GM23248 (cell line): ENCODE data around the gene GPR39. TPM values are rescaled to one million over a fixed set of nuclear protein-coding genes. Genes with fewer than 3 reads are reported as not detected.
A peak's percentile ranks its signal among the peaks of the same experiment; 100 is the strongest.
"Not testable (repeated sequence)": the region's sequence is repeated elsewhere in the genome, so short reads cannot be mapped to it uniquely, and the experiment has no call there.

Experiments used
- DNase-seq: peaks from one replicate; pipeline ENCODE4 v3.0.0-alpha.2; 2015
- H2AFZ ChIP-seq: fragments of 200-600 bp; sonication (generic); 2 replicates; pipeline ENCODE4 v1.6.1; 2016; ENCODE audit warnings: antibody characterized with exemption
- H3F3A ChIP-seq: fragments of 200-600 bp; sonication (generic); 2 replicates; pipeline ENCODE4 v1.6.1; 2016; ENCODE audit warnings: mild to moderate bottlenecking, antibody characterized with exemption, mixed run types; ENCODE audit not compliant: insufficient read depth
- H3K27ac ChIP-seq: fragments of 200-600 bp; sonication (generic); 2 replicates; pipeline ENCODE4 v1.5.1; 2016; ENCODE audit warnings: mild to moderate bottlenecking
- H3K27me3 ChIP-seq: fragments of 200-600 bp; sonication (generic); replicated peaks from 2 replicates; pipeline ENCODE4 v1.6.1; 2016; ENCODE audit warnings: mild to moderate bottlenecking; ENCODE audit not compliant: insufficient read depth
- H3K36me3 ChIP-seq: fragments of 200-600 bp; sonication (generic); 2 replicates; pipeline ENCODE4 v1.6.1; 2016; ENCODE audit warnings: low read depth, mild to moderate bottlenecking
- H3K4me1 ChIP-seq: fragments of 200-600 bp; sonication (generic); 2 replicates; pipeline ENCODE4 v1.6.1; 2016; ENCODE audit warnings: mild to moderate bottlenecking; ENCODE audit not compliant: insufficient read depth
- H3K4me2 ChIP-seq: fragments of 200-600 bp; sonication (generic); one replicate; pipeline ENCODE4 v1.6.1; 2016; ENCODE audit warnings: mild to moderate bottlenecking; ENCODE audit not compliant: unreplicated experiment
- H3K4me3 ChIP-seq: fragments of 200-600 bp; sonication (generic); 2 replicates; pipeline ENCODE4 v1.5.1; 2016; ENCODE audit warnings: mild to moderate bottlenecking
- H3K79me2 ChIP-seq: fragments of 200-600 bp; sonication (generic); 2 replicates; pipeline ENCODE4 v1.6.1; 2016; ENCODE audit warnings: mild to moderate bottlenecking; ENCODE audit not compliant: insufficient read depth
- H3K9ac ChIP-seq: fragments of 200-600 bp; sonication (generic); 2 replicates; pipeline ENCODE4 v1.6.1; 2016; ENCODE audit warnings: mild to moderate bottlenecking
- H3K9me2 ChIP-seq: fragments of 200-600 bp; sonication (generic); 2 replicates; pipeline ENCODE4 v1.6.1; 2016; ENCODE audit warnings: mixed run types, mild to moderate bottlenecking, moderate library complexity; ENCODE audit not compliant: insufficient read depth
- H3K9me3 ChIP-seq: fragments of 200-600 bp; sonication (generic); one replicate; pipeline ENCODE4 v1.6.1; 2017; ENCODE audit warnings: low read depth
- H4K20me1 ChIP-seq: fragments of 200-600 bp; sonication (generic); 2 replicates; pipeline ENCODE4 v1.6.0; 2016; ENCODE audit not compliant: insufficient read depth
- EZH2 ChIP-seq: fragments of 200-600 bp; sonication (generic); IDR thresholded peaks from 2 replicates; pipeline ENCODE4 v1.6.1; 2018; ENCODE audit warnings: antibody characterized with exemption, mild to moderate bottlenecking; ENCODE audit not compliant: insufficient read depth, poor library complexity, severe bottlenecking
- EZH2phosphoT487 ChIP-seq: fragments of 200-600 bp; sonication (generic); IDR thresholded peaks from 2 replicates; pipeline ENCODE4 v1.6.1; 2018; ENCODE audit warnings: antibody characterized with exemption, moderate library complexity, mild to moderate bottlenecking, low read depth; ENCODE audit not compliant: insufficient read depth
- WGBS, 2 experiments: methylation state at CpG; one replicate each; pipeline ENCODE4 v1.1.6; 2015 to 2017; ENCODE audit warnings: low lambda C conversion rate in 2 of 2, low coverage in 1 of 2; ENCODE audit errors: missing lambda C conversion rate in 2 of 2; 5-methylcytosine and 5-hydroxymethylcytosine counted together
- in situ Hi-C: fragments of 300-500 bp; cut with MboI; formaldehyde crosslinking; loops from 2 replicates; pipeline ENCODE4 v1.15.0; 2020
- polyA plus RNA-seq: library from polyadenylated mRNA; unstranded; fragments of >200 nt; fragmentation: Nextera tagmentation; extraction: Ambion mirVana; gene quantifications from 2 replicates; pipeline ENCODE4 v1.2.1, GENCODE V29; 2016
- total RNA-seq: library from RNA; depleted of rRNA; stranded (reverse); fragments of >200 nt; shearing (Covaris generic); gene quantifications from 2 replicates; pipeline ENCODE4 v1.2.3, GENCODE V29; 2014

Gene GPR39
- total and polyA plus RNA-seq, 2 experiments from 2014 or later: 1.6 to 2.6 TPM

- no peaks in the 10 kb centered on the region for H3K9me3 ChIP-seq
- H3K4me3 ChIP-seq: no peak overlapping the region
- H3K4me1 ChIP-seq: no peaks in the 10 kb centered on the region
- in situ Hi-C loops: no loop called here
- no peak overlapping the region for H3K9ac ChIP-seq
- TF ChIP-seq EZH2 (no peak), EZH2phosphoT487 (no peak)
- H3K27ac ChIP-seq: no peak overlapping the region
- WGBS, 2 experiments: 22 to 25% methylated on average over 7 of the region's 7 CpGs
- no peaks in the 10 kb centered on the region for H3F3A ChIP-seq
- H3K27me3 ChIP-seq: 0 out of 2 replicates have a peak, but pooled peaks cover 3% of the 10 kb centered on the region
- DNase-seq: no peak
- H3K4me2 ChIP-seq: no peak overlapping the region
- H4K20me1 ChIP-seq: no peaks in the 10 kb centered on the region
- H2AFZ ChIP-seq: no peak overlapping the region
- no peaks in the 10 kb centered on the region for H3K36me3 ChIP-seq
- H3K79me2 ChIP-seq: no peaks in the 10 kb centered on the region
- H3K9me2 ChIP-seq: no peaks in the 10 kb centered on the region
These were observed 23.7 kb upstream of the GPR39 start for GRCh38 chr2:132392879-132393278.

- H3K4me3 ChIP-seq, H3K27ac ChIP-seq, H2AFZ ChIP-seq, H3K27me3 ChIP-seq, in situ Hi-C loops, H3F3A ChIP-seq, H3K9me3 ChIP-seq, H3K4me1 ChIP-seq, H3K9ac ChIP-seq, H3K79me2 ChIP-seq, DNase-seq, H3K9me2 ChIP-seq, H3K36me3 ChIP-seq, H4K20me1 ChIP-seq, H3K4me2 ChIP-seq: not testable (repeated sequence)
- 60 to 71% methylated on average over 3 of the region's 3 CpGs for WGBS, 2 experiments
These were observed 19.6 kb upstream of the GPR39 start for GRCh38 chr2:132397042-132397441.

GRCh38 chr2:132400169-132400900 is 16.3 kb upstream of the GPR39 start:
- H3K4me1 ChIP-seq: no peaks in the 10 kb centered on the region
- H4K20me1 ChIP-seq: no peaks in the 10 kb centered on the region
- no peaks in the 10 kb centered on the region for H3K79me2 ChIP-seq
- no peak overlapping the region for H3K27ac ChIP-seq
- H3K27me3 ChIP-seq: no peaks in the 10 kb centered on the region; the same call in 1 of the 2 replicates
- no peak overlapping the region for H2AFZ ChIP-seq
- H3K9me3 ChIP-seq: no peaks in the 10 kb centered on the region
- H3K4me3 ChIP-seq: no peak overlapping the region
- 37 to 50% methylated on average over 2 of the region's 2 CpGs for WGBS, 2 experiments
- 0 out of 2 replicates have a peak, but pooled peaks cover 4% of the 10 kb centered on the region for H3F3A ChIP-seq
- no peaks in the 10 kb centered on the region for H3K36me3 ChIP-seq
- in situ Hi-C loops: no loop called here
- no peak overlapping the region for H3K4me2 ChIP-seq
- no peak overlapping the region for H3K9ac ChIP-seq
- peak; percentile 60 for DNase-seq
- TF ChIP-seq EZH2: no peak
- no peak for TF ChIP-seq EZH2phosphoT487
- no peaks in the 10 kb centered on the region for H3K9me2 ChIP-seq

- Histone ChIP-seq H3K27ac (no peak overlapping the region), H3K9me2 (no peaks in the 10 kb centered on the region), H3K27me3 (no peaks in the 10 kb centered on the region; the same call in 1 of the 2 replicates), H3K9me3 (no peaks in the 10 kb centered on the region), H3K4me2 (no peak overlapping the region), H3K9ac (no peak overlapping the region), H3K79me2 (no peaks in the 10 kb centered on the region), H3K36me3 (no peaks in the 10 kb centered on the region), H3K4me3 (no peak overlapping the region), H3K4me1 (no peaks in the 10 kb centered on the region), H4K20me1 (no peaks in the 10 kb centered on the region), H2AFZ (no peak overlapping the region), H3F3A (0 out of 2 replicates have a peak, but pooled peaks cover 4% of the 10 kb centered on the region)
- DNase-seq: no peak
- TF ChIP-seq EZH2phosphoT487: no peak
- no peak for TF ChIP-seq EZH2
- WGBS, 2 experiments: 1 to 3% methylated on average over 2 of the region's 2 CpGs
- in situ Hi-C loops: no loop called here
These were observed 15.7 kb upstream of the GPR39 start for GRCh38 chr2:132400901-132401240.
